Stimulated activated CD4-positive, alpha-beta T cell treated with anti-CD3 and anti-CD28 coated beads, Interleukin-1b, Interleukin-23, amount 100 ng/mL, for 1 hour (primary cell): Measurements from ENCODE around the gene FGD5.

ENCODE experiments used
- DNase-seq, 2 donors: peaks; one replicate each; pipeline ENCODE4 v3.0.0-alpha.2; 2020; ENCODE audit warnings: low read depth in 2 of 2

The FGD5 gene

GRCh38 chr3:14852717-14853116, 34.0 kb downstream of the FGD5 start:
- DNase-seq, result no peak

GRCh38 chr3:14853271-14853951, 34.6 kb downstream of the FGD5 start:
- DNase-seq, result no peak

GRCh38 chr3:14857506-14857905, 38.7 kb downstream of the FGD5 start:
- no peak for DNase-seq

- DNase-seq, result no peak
Observed at GRCh38 chr3:14858105-14858504, 39.3 kb downstream of the FGD5 start.

GRCh38 chr3:14859880-14860279, 41.1 kb downstream of the FGD5 start:
- DNase-seq, result no peak

GRCh38 chr3:14861031-14861430, 42.3 kb downstream of the FGD5 start:
- DNase-seq, result no peak

GRCh38 chr3:14861446-14862302, 42.9 kb downstream of the FGD5 start:
- DNase-seq, result no peak

- no peak for DNase-seq
Observed at GRCh38 chr3:14862303-14862660, 43.5 kb downstream of the FGD5 start.

GRCh38 chr3:14862661-14863230, 44.0 kb downstream of the FGD5 start:
- no peak for DNase-seq

- no peak for DNase-seq
Observed at GRCh38 chr3:14863333-14864100, 44.8 kb downstream of the FGD5 start.

GRCh38 chr3:14864131-14864530, 45.4 kb downstream of the FGD5 start:
- no peak for DNase-seq

- no peak for DNase-seq
Observed at GRCh38 chr3:14866627-14867026, 47.9 kb downstream of the FGD5 start.

- DNase-seq, result no peak
Observed at GRCh38 chr3:14867936-14868570, 49.3 kb downstream of the FGD5 start.

- no peak for DNase-seq
Observed at GRCh38 chr3:14869917-14870782, 51.4 kb downstream of the FGD5 start.

GRCh38 chr3:14870783-14871060, 52.0 kb downstream of the FGD5 start:
- no peak for DNase-seq

GRCh38 chr3:14871456-14872200, 52.9 kb downstream of the FGD5 start:
- no peak for DNase-seq

GRCh38 chr3:14872706-14873105, 53.9 kb downstream of the FGD5 start:
- no peak for DNase-seq

- DNase-seq, result no peak
Observed at GRCh38 chr3:14874784-14875183, 56.0 kb downstream of the FGD5 start.

GRCh38 chr3:14875411-14876175, 56.8 kb downstream of the FGD5 start:
- DNase-seq, result no peak
